HG03097 (cell line): ENCODE measurements around the gene MSL3B.

Experiments
- ATAC-seq: cut with Tn5 transposase; IDR thresholded peaks from one replicate; pipeline ENCODE4 v1.9.1; 2021; ENCODE audit not compliant: unreplicated experiment, low FRiP score

MSL3B gene

DNA sequence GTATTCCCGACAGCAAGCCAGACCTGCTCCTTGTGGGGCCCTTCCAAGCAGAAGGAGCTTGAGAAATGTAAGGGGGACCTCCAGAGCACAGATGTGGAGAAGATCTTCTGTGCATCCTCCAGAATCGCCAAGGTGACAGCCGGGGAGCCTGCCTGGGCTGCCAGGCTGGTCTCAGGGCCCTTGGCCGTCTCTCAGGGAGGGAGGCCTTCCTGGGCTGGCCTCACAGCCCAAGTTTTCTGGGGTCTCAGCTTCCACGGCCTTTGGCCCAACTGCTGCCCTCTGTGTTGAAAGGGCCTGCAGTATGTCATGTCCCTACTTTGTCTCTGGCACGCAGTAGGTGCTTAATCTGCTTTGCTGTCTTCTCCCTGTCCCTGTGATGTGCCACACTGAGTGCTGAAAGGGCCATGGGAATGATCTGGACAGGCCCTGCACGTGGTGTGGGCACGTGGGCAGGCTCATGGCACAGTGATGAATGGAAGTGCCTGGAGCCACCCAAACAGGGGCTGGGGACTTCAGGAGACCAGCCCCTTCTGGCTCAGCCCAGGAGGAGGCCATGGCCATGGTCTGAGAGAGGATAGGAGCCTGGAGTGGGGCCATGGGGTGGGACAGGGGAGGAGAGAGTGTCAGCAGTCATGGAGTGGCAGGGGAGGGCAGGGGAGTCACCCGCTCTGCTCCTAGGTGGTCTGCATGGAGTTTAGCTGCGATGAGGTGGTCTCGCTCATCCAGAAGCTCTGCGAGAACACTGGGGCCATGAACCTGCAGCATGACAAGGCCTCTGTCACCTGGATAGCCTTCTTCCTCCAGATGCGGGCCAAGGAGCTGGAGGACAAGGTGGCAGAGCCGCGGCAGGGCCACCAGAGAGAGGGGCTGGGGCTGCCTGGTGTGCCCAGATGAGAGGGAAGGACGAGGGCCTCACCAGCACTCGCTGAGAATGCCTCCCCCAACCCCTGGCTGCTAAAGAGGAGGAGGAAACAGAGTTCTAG, 49.3 kb downstream of the MSL3B start:
- ATAC-seq = no peak

DNA sequence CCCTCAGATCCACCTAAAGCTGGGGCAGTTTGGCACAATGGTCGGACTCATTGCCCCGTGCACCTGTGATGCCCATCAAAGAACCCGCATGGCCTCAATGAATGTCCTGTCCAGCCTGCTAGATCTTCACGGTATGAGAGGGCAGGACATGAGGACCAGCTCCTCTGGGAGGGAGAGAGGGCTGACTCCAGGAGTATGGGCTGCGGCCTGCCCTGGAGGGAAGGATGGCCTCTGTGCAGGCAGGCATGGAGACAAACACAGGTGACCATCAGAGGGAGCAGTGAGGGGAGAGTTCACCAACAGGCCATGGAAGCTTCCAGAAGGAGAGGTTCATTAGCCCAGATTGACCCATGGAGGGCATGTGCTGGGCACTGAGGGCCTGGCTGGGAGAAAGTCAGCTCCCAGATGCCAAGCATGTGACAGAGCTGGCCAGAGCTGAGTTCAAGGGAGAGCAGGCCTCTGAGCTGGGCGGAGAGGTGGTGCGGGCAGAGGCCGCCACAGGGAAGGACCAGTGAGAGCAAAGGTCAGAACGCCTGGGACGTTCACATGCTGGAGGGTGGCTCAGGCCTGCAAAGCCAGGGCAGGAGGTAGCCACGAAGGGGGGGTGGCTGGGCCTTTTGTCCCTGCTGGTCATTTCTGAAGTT, 50.1 kb downstream of the MSL3B start:
- ATAC-seq = no peak

DNA sequence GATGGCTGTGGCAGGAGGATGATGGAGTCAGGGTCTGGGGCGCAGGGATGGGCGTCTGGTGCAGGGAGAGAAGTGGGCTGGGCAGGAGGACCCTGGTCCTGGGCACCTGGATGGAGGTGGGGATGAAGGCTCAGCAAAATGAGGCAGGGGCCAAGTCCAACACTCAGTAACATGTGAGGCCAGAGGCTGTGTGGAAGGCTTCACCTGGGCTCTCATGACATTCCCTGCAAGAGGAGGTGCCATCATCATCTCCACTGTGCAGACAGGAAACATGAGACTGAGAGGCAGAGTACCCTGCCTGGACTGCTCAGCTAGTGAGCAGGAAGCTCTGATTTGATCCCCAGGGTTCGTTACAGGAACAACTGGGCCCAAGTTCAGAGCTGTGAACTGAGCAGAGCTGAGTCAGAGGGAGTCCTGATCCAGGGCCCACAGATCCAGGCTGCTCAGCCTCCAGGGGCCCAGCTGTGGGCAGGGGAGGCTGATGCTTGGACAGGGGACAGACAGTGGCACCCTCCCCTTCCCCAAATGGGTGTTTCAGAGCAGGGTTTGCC, 50.8 kb downstream of the MSL3B start:
- no peak for ATAC-seq

DNA sequence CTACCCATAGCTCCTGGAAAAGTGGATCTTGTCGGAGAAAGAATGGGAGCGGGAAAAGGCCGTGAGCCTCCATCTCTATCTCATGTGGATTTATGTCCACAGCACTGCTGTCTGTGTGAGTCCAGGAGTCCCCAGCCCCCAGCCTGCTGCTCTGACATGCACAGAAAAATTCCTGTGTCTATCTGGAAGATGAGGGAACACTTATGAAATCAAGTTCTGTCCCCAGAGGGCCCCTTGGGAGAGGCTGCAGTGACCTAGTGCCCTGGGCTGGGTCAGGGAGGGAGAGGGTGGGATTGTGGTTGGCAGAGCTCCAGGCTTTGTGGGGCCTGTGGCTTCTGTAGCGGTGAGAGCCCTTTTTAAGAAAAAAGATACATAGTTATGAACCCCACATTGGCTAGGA, 51.4 kb downstream of the MSL3B start:
- ATAC-seq = no peak

DNA sequence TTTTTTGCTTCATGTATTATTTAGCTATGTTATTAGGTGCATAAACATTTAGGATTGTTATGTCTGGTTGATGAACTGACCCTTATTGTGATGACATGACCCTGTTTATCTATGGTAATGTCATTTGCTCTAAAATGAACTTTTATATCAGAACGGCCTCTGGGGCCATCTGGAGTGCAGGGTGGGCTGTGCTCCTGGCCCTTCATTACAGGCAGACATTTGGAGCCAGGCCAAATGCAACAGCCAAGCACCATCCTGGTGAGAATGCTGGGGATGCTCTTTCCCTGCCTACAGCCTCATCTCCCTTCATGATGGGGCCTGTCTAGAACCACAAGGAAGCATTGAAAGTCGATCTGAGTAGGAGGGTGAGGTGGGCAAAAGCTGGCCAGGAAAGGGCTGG, 51.9 kb downstream of the MSL3B start:
- ATAC-seq = no peak

DNA sequence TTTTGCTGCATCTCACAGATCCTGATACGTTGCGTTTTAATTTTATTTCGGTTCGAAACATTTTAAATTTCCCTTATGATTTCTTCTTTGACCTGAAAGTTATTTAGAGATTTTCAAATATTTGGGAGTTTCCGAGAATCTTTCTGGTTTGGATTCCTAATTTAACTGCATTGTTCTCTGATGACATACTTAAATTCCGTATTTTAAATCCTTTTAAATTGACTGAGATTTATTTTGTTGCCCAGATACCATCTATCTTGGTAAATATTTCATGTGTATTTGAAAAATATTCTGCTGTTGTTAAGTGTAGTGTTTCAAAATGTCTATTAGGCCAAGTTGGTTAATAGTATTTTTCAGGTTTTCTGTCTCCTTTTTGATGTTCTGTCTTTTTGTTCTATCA, 52.3 kb downstream of the MSL3B start:
- ATAC-seq = no peak
